ENCODE data around the gene MACIR. TPM values are rescaled to one million over a fixed set of nuclear protein-coding genes. Genes with fewer than 3 reads are reported as not detected.

Gene MACIR
- total and polyA plus RNA-seq, 2 of the 13 experiments (the other 11 are each of a cell fraction or from before 2014, with no cell fraction given), result 2.4 to 4.4 TPM

DNA sequence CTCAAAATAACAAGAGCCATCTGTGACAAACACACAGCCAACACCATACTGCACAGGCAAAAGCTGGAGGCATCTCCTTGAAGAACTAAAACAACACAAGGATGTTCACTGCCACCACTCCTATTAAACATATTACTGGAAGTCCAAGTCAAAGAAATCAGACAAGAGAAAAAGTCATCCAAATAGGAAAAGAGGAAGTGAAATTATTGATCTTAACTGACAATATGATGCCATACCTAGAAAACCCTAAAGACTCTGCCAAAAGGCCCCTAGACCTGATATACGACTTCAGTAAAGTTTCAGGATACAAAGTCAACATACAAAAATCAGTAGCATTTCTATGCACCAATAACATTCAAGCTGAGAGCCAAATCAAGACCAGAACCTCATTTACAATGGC, 30.0 kb upstream of the MACIR start:
- no peak for TF ChIP-seq ZFP37 (CRISPR knock-in tag; IDR thresholded peaks at IDR 0.05; ENCODE audit: borderline replicate concordance)
- TF ChIP-seq, protein P1, sequence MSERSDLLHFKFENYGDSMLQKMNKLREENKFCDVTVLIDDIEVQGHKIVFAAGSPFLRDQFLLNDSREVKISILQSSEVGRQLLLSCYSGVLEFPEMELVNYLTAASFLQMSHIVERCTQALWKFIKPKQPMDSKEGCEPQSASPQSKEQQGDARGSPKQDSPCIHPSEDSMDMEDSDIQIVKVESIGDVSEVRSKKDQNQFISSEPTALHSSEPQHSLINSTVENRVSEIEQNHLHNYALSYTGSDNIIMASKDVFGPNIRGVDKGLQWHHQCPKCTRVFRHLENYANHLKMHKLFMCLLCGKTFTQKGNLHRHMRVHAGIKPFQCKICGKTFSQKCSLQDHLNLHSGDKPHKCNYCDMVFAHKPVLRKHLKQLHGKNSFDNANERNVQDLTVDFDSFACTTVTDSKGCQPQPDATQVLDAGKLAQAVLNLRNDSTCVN (CRISPR knock-in tag; IDR thresholded peaks at IDR 0.05; ENCODE audit: borderline replicate concordance), result no peak
- no peak for TF ChIP-seq ZNF781 (CRISPR knock-in tag; IDR thresholded peaks at IDR 0.05; ENCODE audit: borderline replicate concordance, not compliant biosample characterization)
- TF ChIP-seq TCF7L2 (IDR thresholded peaks at IDR 0.05; ENCODE audit: low read depth, low read length), result no peak
- TF ChIP-seq ZMYM2 (CRISPR knock-in tag; IDR thresholded peaks at IDR 0.05), result no peak
- no peak for TF ChIP-seq DMAP1 (CRISPR knock-in tag; IDR thresholded peaks at IDR 0.05)
- TF ChIP-seq SIX1 (CRISPR knock-in tag; IDR thresholded peaks at IDR 0.05; ENCODE audit: borderline replicate concordance), result no peak
- no peak for TF ChIP-seq ZNF75D (CRISPR knock-in tag; IDR thresholded peaks at IDR 0.05; ENCODE audit: borderline replicate concordance)
- no peak for TF ChIP-seq POLR2G (IDR thresholded peaks at IDR 0.05; ENCODE audit: low read depth, low read length)
- no peak for TF ChIP-seq ZNF816 (CRISPR knock-in tag; IDR thresholded peaks at IDR 0.05; ENCODE audit: borderline replicate concordance)
- TF ChIP-seq HOXA3 (CRISPR knock-in tag; IDR thresholded peaks at IDR 0.05), result no peak
- Histone ChIP-seq H2AFZ (ENCODE audit: low read length) (no peak overlapping the region), H3K36me3 (replicated peaks in 1 of 2; ENCODE audit: control insufficient read depth in 1 of 2, insufficient read depth in 2 of 2, low read length in 2 of 2) (no peaks in the 10 kb centered on the region), H3K9me3 (ENCODE audit: low read length) (no peaks in the 10 kb centered on the region), H3K27ac (ENCODE audit: extremely low read length, insufficient read depth, low read length) (no peak overlapping the region), H3K4me3 (replicated peaks in 1 of 3; ENCODE audit: insufficient read depth in 1 of 3, low read depth in 2 of 3, low read length in 3 of 3) (no peak overlapping the region), H4K20me1 (ENCODE audit: insufficient read depth, low read length) (no peaks in the 10 kb centered on the region), H3K9ac (ENCODE audit: insufficient read depth, low read depth, low read length) (no peak overlapping the region), H3K79me2 (ENCODE audit: insufficient read depth, low read length) (no peaks in the 10 kb centered on the region), H3K27me3 (ENCODE audit: control insufficient read depth in 1 of 2, insufficient read depth in 2 of 2, low read length in 2 of 2) (0 out of 5 replicates have a peak, but pooled peaks cover 0 to 1% of the 10 kb centered on the region in 2 experiments), H3K4me1 (ENCODE audit: insufficient read depth, low read length) (peaks cover 6% of the 10 kb centered on the region; the same call in 1 of the 2 replicates), H3K4me2 (ENCODE audit: low read depth, low read length) (no peak overlapping the region)
- no peak for FAIRE-seq
- in situ Hi-C loops (cut with HindIII; ENCODE audit: extremely low pct_ligation_motif_present, low pct_unique_long_range_greater_than_20kb) (no loop called here), intact Hi-C loops (cut with micrococcal nuclease; ENCODE audit: unreplicated experiment) (no loop called here)
- DNase-seq (ENCODE audit: low spot score), result no peak
- BruUV-seq (replicated peaks), result no TSS peak
- 9% methylated on average over 1 of the region's 1 CpG for WGBS (ENCODE audit: low lambda C conversion rate)
- ChIA-PET POLR2A (no interaction called here), CTCF (ENCODE audit: low intra/inter-chr PET ratio, low total read pairs) (no interaction called here)
- no peak for ATAC-seq

Data from HepG2 (cell line).